PC-9 (cell line): ENCODE measurements around the gene DOCK9. TPM values are rescaled to one million over a fixed set of nuclear protein-coding genes. Genes with fewer than 3 reads are reported as not detected.

Experiments
- BruUV-seq: library from RNA; stranded (reverse); fragments of 400-500 nt; replicated peaks from 2 replicates; lab custom pipeline; 2021; lab: Mats Ljungman, UMichigan
- CTCF ChIA-PET: fragments of 300-600 bp; sonication (Branson Sonifier 250); formaldehyde crosslinking; loops from one replicate; lab custom pipeline; 2022; ENCODE audit warnings: antibody characterized with exemption; lab: Charles Lee
- POLR2A ChIA-PET: fragments of 300-600 bp; sonication (Branson Sonifier 250); formaldehyde crosslinking; loops from one replicate; lab custom pipeline; 2022; ENCODE audit warnings: antibody characterized with exemption; ENCODE audit not compliant: unreplicated experiment; lab: Charles Lee
- DNase-seq, 2 experiments: peaks; one replicate each; pipeline versions ENCODE4 v3.0.0 to v3.0.0-alpha.2; 2015 to 2022; ENCODE audit warnings: mixed read lengths in 1 of 2
- H2AFZ ChIP-seq: fragments of 200-600 bp; sonication (generic); 2 replicates; pipeline ENCODE4 v1.8.1; 2017; ENCODE audit warnings: antibody characterized with exemption
- H3F3A ChIP-seq: fragments of 200-600 bp; sonication (generic); 2 replicates; pipeline ENCODE4 v1.8.1; 2017; ENCODE audit warnings: antibody characterized with exemption, mild to moderate bottlenecking, low read depth; ENCODE audit not compliant: insufficient read depth
- H3K27ac ChIP-seq: fragments of 200-600 bp; sonication (generic); 2 replicates; pipeline ENCODE4 v1.6.1; 2016; ENCODE audit warnings: mixed run types
- H3K27me3 ChIP-seq: fragments of 200-600 bp; sonication (generic); 2 replicates; pipeline ENCODE4 v1.6.1; 2016; ENCODE audit warnings: low read depth, mixed run types; ENCODE audit not compliant: insufficient read depth
- H3K36me3 ChIP-seq: fragments of 200-600 bp; sonication (generic); 2 replicates; pipeline ENCODE4 v1.6.1; 2016; ENCODE audit warnings: low read depth, mixed run types
- H3K4me1 ChIP-seq: fragments of 200-600 bp; sonication (generic); replicated peaks from 2 replicates; pipeline ENCODE4 v1.6.1; 2016; ENCODE audit warnings: mixed run types; ENCODE audit not compliant: insufficient read depth
- H3K4me2 ChIP-seq: fragments of 200-600 bp; sonication (generic); 2 replicates; pipeline ENCODE4 v1.6.1; 2017; ENCODE audit warnings: mixed run types
- H3K4me3 ChIP-seq: fragments of 200-600 bp; sonication (generic); 2 replicates; pipeline ENCODE4 v1.6.1; 2016; ENCODE audit warnings: mixed run types
- H3K79me2 ChIP-seq: fragments of 200-600 bp; sonication (generic); 2 replicates; pipeline ENCODE4 v1.6.1; 2017; ENCODE audit warnings: low read depth, mixed run types
- H3K9me2 ChIP-seq: fragments of 200-600 bp; sonication (generic); 2 replicates; pipeline ENCODE4 v1.8.1; 2017; ENCODE audit warnings: mild to moderate bottlenecking; ENCODE audit not compliant: insufficient read depth
- H3K9me3 ChIP-seq: fragments of 200-600 bp; sonication (generic); 2 replicates; pipeline ENCODE4 v1.8.1; 2016; ENCODE audit warnings: low read depth; ENCODE audit not compliant: insufficient read depth
- H4K20me1 ChIP-seq: fragments of 200-600 bp; sonication (generic); 2 replicates; pipeline ENCODE4 v1.8.1; 2017; ENCODE audit not compliant: insufficient read depth
- CTCF ChIP-seq: fragments of 200-600 bp; sonication (generic); conservative IDR thresholded peaks from 2 replicates; pipeline ENCODE4 v1.6.1; 2017; ENCODE audit warnings: mixed run types, antibody characterized with exemption, mild to moderate bottlenecking, moderate library complexity
- EZH2 ChIP-seq: fragments of 200-600 bp; sonication (generic); IDR thresholded peaks from 2 replicates; pipeline ENCODE4 v1.8.0; 2017; ENCODE audit warnings: antibody characterized with exemption, low read depth
- intact Hi-C: fragments of 100-400 bp; cut with micrococcal nuclease; formaldehyde crosslinking; loops from one replicate; pipeline ENCODE4 v1.10.0; 2022; ENCODE audit not compliant: unreplicated experiment
- total RNA-seq: library from RNA; stranded (reverse); gene quantifications from 2 replicates; pipeline ENCODE4 v1.2.3, GENCODE V29; 2021

The DOCK9 gene
- total RNA-seq, 1 experiment from 2014 or later = 69.5 TPM

- Histone ChIP-seq H3K9me3 (no peaks in the 10 kb centered on the region), H3K4me3 (no peak overlapping the region), H3K27ac (no peak overlapping the region), H3K4me1 (no peaks in the 10 kb centered on the region), H3K9me2 (no peaks in the 10 kb centered on the region), H3K36me3 (peaks cover 7% of the 10 kb centered on the region; the same call in 1 of the 2 replicates), H3K4me2 (no peak overlapping the region), H3K27me3 (no peaks in the 10 kb centered on the region), H3F3A (no peaks in the 10 kb centered on the region), H4K20me1 (no peaks in the 10 kb centered on the region), H2AFZ (no peak overlapping the region), H3K79me2 (no peaks in the 10 kb centered on the region)
- TF ChIP-seq EZH2 (no peak), CTCF (no peak)
- POLR2A ChIA-PET = no interaction called here
- CTCF ChIA-PET = interaction anchor here (0.5 kb wide), 1 partner anchor 151 kb away, joined by 5 read pairs; no protein-coding TSS in a partner anchor
- intact Hi-C loops = no loop called here
- no peak for DNase-seq
- no TSS peak for BruUV-seq
These were observed 140.0 kb downstream of the DOCK9 start for GRCh38 chr13:98837896-98838295.

- DNase-seq = no peak
- BruUV-seq = no TSS peak
- no peak overlapping the region for H3K4me2 ChIP-seq
- CTCF ChIA-PET = no interaction called here
- H3K9me2 ChIP-seq = no peaks in the 10 kb centered on the region
- TF ChIP-seq EZH2 (no peak), CTCF (no peak)
- H4K20me1 ChIP-seq = no peaks in the 10 kb centered on the region
- H3K4me3 ChIP-seq = no peak overlapping the region
- no peaks in the 10 kb centered on the region for H3K4me1 ChIP-seq
- H3K36me3 ChIP-seq = peaks cover 11% of the 10 kb centered on the region; the same call in 1 of the 2 replicates
- no peaks in the 10 kb centered on the region for H3K79me2 ChIP-seq
- intact Hi-C loops = no loop called here
- no peak overlapping the region for H2AFZ ChIP-seq
- no peaks in the 10 kb centered on the region for H3F3A ChIP-seq
- POLR2A ChIA-PET = interaction anchor here (0.7 kb wide), 1 partner anchor 1167 kb away, joined by 33 read pairs; no protein-coding TSS in a partner anchor
- no peaks in the 10 kb centered on the region for H3K27me3 ChIP-seq
- no peak overlapping the region for H3K27ac ChIP-seq
- no peaks in the 10 kb centered on the region for H3K9me3 ChIP-seq
These were observed 142.7 kb downstream of the DOCK9 start for GRCh38 chr13:98835156-98835555.

- TF ChIP-seq EZH2 (no peak), CTCF (no peak)
- Histone ChIP-seq H3K9me2 (no peaks in the 10 kb centered on the region), H3K4me2 (no peak overlapping the region), H3K79me2 (no peaks in the 10 kb centered on the region), H3F3A (no peaks in the 10 kb centered on the region), H4K20me1 (no peaks in the 10 kb centered on the region), H3K36me3 (peaks cover 17% of the 10 kb centered on the region; the same call in 1 of the 2 replicates), H3K27me3 (no peaks in the 10 kb centered on the region), H2AFZ (no peak overlapping the region), H3K4me1 (no peaks in the 10 kb centered on the region), H3K4me3 (no peak overlapping the region), H3K27ac (no peak overlapping the region), H3K9me3 (no peaks in the 10 kb centered on the region)
- ChIA-PET POLR2A (no interaction called here), CTCF (no interaction called here)
- DNase-seq = no peak
- intact Hi-C loops = no loop called here
- no TSS peak for BruUV-seq
These were observed 143.5 kb downstream of the DOCK9 start for GRCh38 chr13:98834254-98834960.
